GM13976 (cell line): ENCODE results near the gene DSCAM.

Experiments used
- DNase-seq: peaks from one replicate; pipeline ENCODE4 v3.0.0; 2012; ENCODE audit warnings: low spot score
- in situ Hi-C: fragments of 300-500 bp; cut with MboI; formaldehyde crosslinking; loops from one replicate; pipeline ENCODE4 v1.12.0; 2022; ENCODE audit warnings: low sequenced_read_pairs, mixed read lengths, inconsistent platforms; ENCODE audit not compliant: unreplicated experiment
- TF ChIP-seq, protein P1 (sequence below): IDR thresholded peaks from 2 replicates; pipeline ENCODE4 v1.5.1; 2012; ENCODE audit warnings: borderline replicate concordance, mild to moderate bottlenecking; ENCODE audit not compliant: insufficient read depth; ENCODE audit errors: extremely low read depth, missing control alignments, control extremely low read depth

The DSCAM gene

GRCh38 chr21:40587736-40588346 is 259.1 kb downstream of the DSCAM start:
- in situ Hi-C loops: no loop called here
- TF ChIP-seq, protein P1, sequence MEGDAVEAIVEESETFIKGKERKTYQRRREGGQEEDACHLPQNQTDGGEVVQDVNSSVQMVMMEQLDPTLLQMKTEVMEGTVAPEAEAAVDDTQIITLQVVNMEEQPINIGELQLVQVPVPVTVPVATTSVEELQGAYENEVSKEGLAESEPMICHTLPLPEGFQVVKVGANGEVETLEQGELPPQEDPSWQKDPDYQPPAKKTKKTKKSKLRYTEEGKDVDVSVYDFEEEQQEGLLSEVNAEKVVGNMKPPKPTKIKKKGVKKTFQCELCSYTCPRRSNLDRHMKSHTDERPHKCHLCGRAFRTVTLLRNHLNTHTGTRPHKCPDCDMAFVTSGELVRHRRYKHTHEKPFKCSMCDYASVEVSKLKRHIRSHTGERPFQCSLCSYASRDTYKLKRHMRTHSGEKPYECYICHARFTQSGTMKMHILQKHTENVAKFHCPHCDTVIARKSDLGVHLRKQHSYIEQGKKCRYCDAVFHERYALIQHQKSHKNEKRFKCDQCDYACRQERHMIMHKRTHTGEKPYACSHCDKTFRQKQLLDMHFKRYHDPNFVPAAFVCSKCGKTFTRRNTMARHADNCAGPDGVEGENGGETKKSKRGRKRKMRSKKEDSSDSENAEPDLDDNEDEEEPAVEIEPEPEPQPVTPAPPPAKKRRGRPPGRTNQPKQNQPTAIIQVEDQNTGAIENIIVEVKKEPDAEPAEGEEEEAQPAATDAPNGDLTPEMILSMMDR: no peak
- DNase-seq: no peak

GRCh38 chr21:40586575-40586974 is 260.4 kb downstream of the DSCAM start:
- TF ChIP-seq, protein P1: no peak
- no peak for DNase-seq
- in situ Hi-C loops: no loop called here

GRCh38 chr21:40577285-40578043 is 269.5 kb downstream of the DSCAM start:
- no peak for DNase-seq
- TF ChIP-seq, protein P1: no peak
- in situ Hi-C loops: no loop called here

DNA sequence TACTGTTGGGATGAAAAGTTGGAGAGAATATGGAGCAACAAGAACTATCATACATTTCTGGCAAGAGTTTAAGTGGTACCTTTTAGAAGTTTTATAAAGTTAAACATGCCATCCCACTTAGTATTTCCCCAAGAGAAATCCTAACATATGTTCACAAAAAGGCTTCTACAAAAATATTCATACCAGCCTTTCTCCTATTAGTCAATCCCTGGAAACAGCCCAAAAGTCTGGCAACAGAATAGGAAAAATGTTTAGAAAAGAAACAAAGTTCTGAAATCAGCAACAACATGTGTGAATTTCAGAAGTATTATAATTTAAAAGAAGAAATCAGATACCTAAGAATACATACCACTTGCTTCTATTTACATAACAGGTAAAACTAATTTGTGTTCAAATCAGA is 271.0 kb downstream of the DSCAM start:
- TF ChIP-seq, protein P1: no peak
- DNase-seq: no peak
- in situ Hi-C loops: no loop called here

- in situ Hi-C loops: no loop called here
- TF ChIP-seq, protein P1: no peak
- no peak for DNase-seq
Measured at GRCh38 chr21:40569357-40569756, 277.6 kb downstream of the DSCAM start.

- in situ Hi-C loops: no loop called here
- DNase-seq: no peak
Measured at GRCh38 chr21:40568807-40569206, 278.2 kb downstream of the DSCAM start.

More at GRCh38 chr21:40568807-40569206, 278.2 kb downstream of the DSCAM start:
- TF ChIP-seq, protein P1: no peak
